GM18507 (cell line): ENCODE measurements around the gene CTIF.
A peak's percentile ranks its signal among the peaks of the same experiment; 100 is the strongest.
"Not testable (repeated sequence)": the region's sequence is repeated elsewhere in the genome, so short reads cannot be mapped to it uniquely, and the experiment has no call there.

ENCODE experiments used
- DNase-seq: peaks from one replicate; pipeline ENCODE4 v3.0.0; 2011; ENCODE audit warnings: low read depth; ENCODE audit not compliant: insufficient read length; ENCODE audit errors: extremely low spot score
- FAIRE-seq: peaks from 2 replicates; lab custom pipeline; 2011; peaks lifted over from hg19 to GRCh38; lab: Jason Lieb, UNC

Gene CTIF

GRCh38 chr18:48709371-48710062 lies 170.7 kb downstream of the CTIF start:
- no peak for DNase-seq
- FAIRE-seq = no peak

- DNase-seq = peak; percentile 33
- peak; percentile 55 for FAIRE-seq
Measured at GRCh38 chr18:48711651-48712486, 173.0 kb downstream of the CTIF start.

GRCh38 chr18:48713309-48713708 lies 174.5 kb downstream of the CTIF start:
- DNase-seq (no peak), FAIRE-seq (no peak)

GRCh38 chr18:48714873-48715272 lies 176.0 kb downstream of the CTIF start:
- DNase-seq = no peak
- FAIRE-seq = no peak

GRCh38 chr18:48715711-48716361 lies 177.0 kb downstream of the CTIF start:
- peak; percentile 87 for FAIRE-seq
- peak; percentile 28 for DNase-seq

- FAIRE-seq, DNase-seq: not testable (repeated sequence)
Measured at GRCh38 chr18:48717227-48717626, 178.4 kb downstream of the CTIF start.

GRCh38 chr18:48718251-48718959 lies 179.6 kb downstream of the CTIF start:
- DNase-seq (no peak), FAIRE-seq (no peak)

GRCh38 chr18:48719388-48719787 lies 180.6 kb downstream of the CTIF start:
- FAIRE-seq (no peak), DNase-seq (no peak)

GRCh38 chr18:48719974-48720654 lies 181.3 kb downstream of the CTIF start:
- no peak for DNase-seq
- no peak for FAIRE-seq

GRCh38 chr18:48720655-48721025 lies 181.8 kb downstream of the CTIF start:
- no peak for DNase-seq
- FAIRE-seq = no peak

GRCh38 chr18:48721312-48721711 lies 182.5 kb downstream of the CTIF start:
- no peak for DNase-seq
- no peak for FAIRE-seq

- DNase-seq (no peak), FAIRE-seq (no peak)
Measured at GRCh38 chr18:48723016-48723415, 184.2 kb downstream of the CTIF start.

GRCh38 chr18:48723837-48724236 lies 185.0 kb downstream of the CTIF start:
- FAIRE-seq (no peak), DNase-seq (peak; percentile 25)

- FAIRE-seq (no peak), DNase-seq (no peak)
Measured at GRCh38 chr18:48724442-48724841, 185.6 kb downstream of the CTIF start.

- DNase-seq = no peak
- FAIRE-seq = peak; percentile 31
Measured at GRCh38 chr18:48724939-48725338, 186.1 kb downstream of the CTIF start.

- FAIRE-seq = no peak
- DNase-seq = no peak
Measured at GRCh38 chr18:48725562-48725961, 186.7 kb downstream of the CTIF start.

- FAIRE-seq (no peak), DNase-seq (no peak)
Measured at GRCh38 chr18:48727681-48728080, 188.8 kb downstream of the CTIF start.

GRCh38 chr18:48728204-48728833 lies 189.5 kb downstream of the CTIF start:
- FAIRE-seq (no peak), DNase-seq (no peak)

- FAIRE-seq (no peak), DNase-seq (no peak)
Measured at GRCh38 chr18:48729404-48729803, 190.6 kb downstream of the CTIF start.
